Left lung (tissue), 10 donors: ENCODE results near the gene VSX2. TPM values are rescaled to one million over a fixed set of nuclear protein-coding genes. Genes with fewer than 3 reads are reported as not detected.

Experiments
- ATAC-seq: fragments of 200-7000 bp; cut with Tn5 transposase; one replicate; pipeline ENCODE4 v1.9.1; 2020; ENCODE audit warnings: moderate library complexity
- DNase-seq, 4 donors: peaks; one replicate each; pipeline ENCODE4 v3.0.0-alpha.2; 2013 to 2020
- H3K27ac ChIP-seq, 2 donors: fragments of 200-600 bp; sonication (generic) in 1 of 2; one replicate each; pipeline versions ENCODE4 v1.5.0 to v1.8.0; 2020 to 2021
- H3K27me3 ChIP-seq, 2 donors: fragments of 200-600 bp; sonication (generic) in 1 of 2; one replicate each; pipeline versions ENCODE4 v1.5.0 to v1.8.0; 2020 to 2021
- H3K36me3 ChIP-seq, 2 donors: fragments of 200-600 bp; sonication (generic) in 1 of 2; one replicate each; pipeline versions ENCODE4 v1.5.0 to v1.8.0; 2020 to 2021
- H3K4me1 ChIP-seq, 2 donors: fragments of 200-600 bp; one replicate each; pipeline ENCODE4 v1.8.0; 2021
- H3K4me3 ChIP-seq, 2 donors: fragments of 200-600 bp; sonication (generic) in 1 of 2; one replicate each; pipeline versions ENCODE4 v1.5.0 to v1.8.0; 2020 to 2021; ENCODE audit warnings: mild to moderate bottlenecking in 1 of 2
- H3K9me3 ChIP-seq, 2 donors: fragments of 200-600 bp; sonication (generic) in 1 of 2; one replicate each; pipeline versions ENCODE4 v1.5.0 to v1.8.0; 2020 to 2021
- CTCF ChIP-seq, 2 donors: fragments of 200-600 bp; sonication (generic) in 1 of 2; IDR thresholded peaks; one replicate each; pipeline versions ENCODE4 v1.5.0 to v1.8.0; 2021; ENCODE audit warnings: antibody characterized with exemption in 2 of 2
- intact Hi-C, 2 donors: fragments of 100-400 bp; cut with DNase I; formaldehyde crosslinking; loops; one replicate each; pipeline versions ENCODE4 v1.11.2 to v1.14.2; 2022
- polyA plus RNA-seq, 6 donors: library from polyadenylated mRNA; unstranded; fragments of 120-200 nt; gene quantifications; one replicate each; pipeline ENCODE4 v1.2.1, GENCODE V29; 2013; ENCODE audit not compliant: insufficient read length in 6 of 6
- total RNA-seq, 2 donors: library from RNA; stranded (reverse); fragmentation: NEBNext Ultra II Directional; extraction: Animal tissue kit (Norgen Biotek cat#: 25700); gene quantifications; one replicate each; pipeline ENCODE4 v1.2.1, GENCODE V29; 2021
- donor health status: DM: no; HTN: yes; CAD: no.
- donor health status: DM: no; HTN: no; CAD: no.

The VSX2 gene
- total and polyA plus RNA-seq, 8 donors: not detected

- Histone ChIP-seq H3K9me3 (no peaks in the 10 kb centered on the region), H3K4me1 (peaks cover 0 to 16% of the 10 kb centered on the region in 2 donors), H3K27ac (no peak overlapping the region), H3K27me3 (peaks cover 7 to 42% of the 10 kb centered on the region in 2 donors), H3K36me3 (no peaks in the 10 kb centered on the region), H3K4me3 (peak overlapping the region; percentile 46 to 48)
- DNase-seq: no peak
- peak; percentile 28 for ATAC-seq
- intact Hi-C loops: loop anchor here in 1 of 2 donors (5.0 kb wide), 1 partner anchor 151 kb away; no protein-coding TSS in a partner anchor
- TF ChIP-seq CTCF (IDR thresholded peaks at IDR 0.05): no peak
These were observed 18.9 kb downstream of the VSX2 start for GRCh38 chr14:74257941-74258763.

- Histone ChIP-seq H3K4me1 (peaks cover 0 to 16% of the 10 kb centered on the region in 2 donors), H3K27me3 (peaks cover 7 to 37% of the 10 kb centered on the region in 2 donors), H3K27ac (no peak overlapping the region), H3K4me3 (peak overlapping the region in 1 of 2 donors; percentile 46), H3K36me3 (no peaks in the 10 kb centered on the region), H3K9me3 (no peaks in the 10 kb centered on the region)
- DNase-seq (no peak), ATAC-seq (no peak)
- no peak for TF ChIP-seq CTCF (IDR thresholded peaks at IDR 0.05)
- intact Hi-C loops: loop anchor here in 1 of 2 donors (5.0 kb wide), 1 partner anchor 151 kb away; no protein-coding TSS in a partner anchor
These were observed 19.5 kb downstream of the VSX2 start for GRCh38 chr14:74258764-74259035.

GRCh38 chr14:74259513-74259912, 20.3 kb downstream of the VSX2 start:
- H3K27me3 ChIP-seq: peaks cover 7 to 34% of the 10 kb centered on the region in 2 donors
- peaks cover 0 to 16% of the 10 kb centered on the region in 2 donors for H3K4me1 ChIP-seq
- no peaks in the 10 kb centered on the region for H3K9me3 ChIP-seq
- no peak overlapping the region for H3K27ac ChIP-seq
- no peak overlapping the region for H3K4me3 ChIP-seq
- TF ChIP-seq CTCF (IDR thresholded peaks at IDR 0.05): no peak
- H3K36me3 ChIP-seq: no peaks in the 10 kb centered on the region
- intact Hi-C loops: loop anchor here in 1 of 2 donors (5.0 kb wide), 1 partner anchor 152 kb away; no protein-coding TSS in a partner anchor
- ATAC-seq (no peak), DNase-seq (no peak)

GRCh38 chr14:74260525-74261233, 21.4 kb downstream of the VSX2 start:
- no peak for TF ChIP-seq CTCF (IDR thresholded peaks at IDR 0.05)
- H3K9me3 ChIP-seq: no peaks in the 10 kb centered on the region
- no peak overlapping the region for H3K4me3 ChIP-seq
- H3K27ac ChIP-seq: no peak overlapping the region
- H3K36me3 ChIP-seq: no peaks in the 10 kb centered on the region
- ATAC-seq (no peak), DNase-seq (no peak)
- intact Hi-C loops: no loop called here
- peaks cover 0 to 16% of the 10 kb centered on the region in 2 donors for H3K4me1 ChIP-seq
- H3K27me3 ChIP-seq: peaks cover 7 to 29% of the 10 kb centered on the region in 2 donors

GRCh38 chr14:74261288-74261687, 22.0 kb downstream of the VSX2 start:
- ATAC-seq (no peak), DNase-seq (no peak)
- Histone ChIP-seq H3K27ac (no peak overlapping the region), H3K36me3 (no peaks in the 10 kb centered on the region), H3K4me1 (peaks cover 0 to 16% of the 10 kb centered on the region in 2 donors), H3K27me3 (peaks cover 7 to 29% of the 10 kb centered on the region in 2 donors), H3K9me3 (no peaks in the 10 kb centered on the region), H3K4me3 (no peak overlapping the region)
- intact Hi-C loops: no loop called here
- TF ChIP-seq CTCF (IDR thresholded peaks at IDR 0.05): no peak
